Measurements from ENCODE around the gene FAM9C. TPM values are rescaled to one million over a fixed set of nuclear protein-coding genes. Genes with fewer than 3 reads are reported as not detected.

FAM9C gene
- total and polyA plus RNA-seq, 9 of the 15 experiments (the other 6 are each of a cell fraction or from before 2014, with no cell fraction given), result not detected

DNA sequence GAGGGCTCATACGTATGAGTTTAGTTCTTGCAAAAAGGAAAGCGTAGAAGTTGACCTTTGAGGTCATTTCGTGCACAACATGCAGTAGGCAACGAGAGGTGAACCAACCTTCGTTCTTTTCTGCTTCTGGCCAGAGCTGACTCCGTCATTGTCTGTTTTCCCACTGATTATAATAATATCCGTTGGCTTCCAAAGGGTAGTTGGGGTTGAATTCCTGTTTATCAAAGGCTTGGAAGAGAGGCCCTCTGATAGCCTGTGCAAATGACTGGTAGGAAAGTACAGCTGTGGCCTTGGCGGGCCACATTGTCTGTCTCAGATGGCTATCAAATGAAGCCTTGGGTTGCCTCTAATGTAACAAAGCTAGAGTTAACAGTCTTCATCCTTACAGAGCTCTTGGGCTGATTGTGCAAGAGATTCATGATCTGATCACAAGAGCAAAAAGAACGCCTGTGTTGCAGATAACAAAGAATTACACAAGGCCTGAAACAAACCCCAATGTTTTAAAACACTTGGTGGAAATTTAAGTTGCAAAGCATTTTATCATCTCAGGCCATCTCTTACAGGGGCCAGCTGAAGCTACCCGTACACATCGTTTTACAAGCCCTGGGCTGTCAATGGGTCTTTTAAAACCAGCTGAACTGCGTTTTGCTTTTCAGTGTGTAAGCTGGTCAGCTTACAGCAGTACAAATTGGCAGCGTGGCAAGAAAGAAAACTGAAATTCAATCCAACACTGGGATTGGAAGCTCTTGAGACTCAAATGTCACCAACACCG lies 46.1 kb upstream of the FAM9C start (continued):
- TF ChIP-seq, protein P1, sequence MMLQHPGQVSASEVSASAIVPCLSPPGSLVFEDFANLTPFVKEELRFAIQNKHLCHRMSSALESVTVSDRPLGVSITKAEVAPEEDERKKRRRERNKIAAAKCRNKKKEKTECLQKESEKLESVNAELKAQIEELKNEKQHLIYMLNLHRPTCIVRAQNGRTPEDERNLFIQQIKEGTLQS (IDR thresholded peaks at IDR 0.05), result peak; percentile 24; the same call in 1 of the 2 replicates
- TF ChIP-seq, protein P1 (CRISPR knock-in tag; conservative IDR thresholded peaks at IDR 0.05), result no peak
- TF ChIP-seq TFAP4 (CRISPR knock-in tag; IDR thresholded peaks at IDR 0.05; ENCODE audit: borderline replicate concordance), result peak; percentile 26; the same call in 1 of the 2 replicates
- no peak for TF ChIP-seq MIER1 (IDR thresholded peaks at IDR 0.05; ENCODE audit: low read depth)
- peak; percentile 62; the same call in 1 of the 2 replicates for TF ChIP-seq IRF9 (tag; IDR thresholded peaks at IDR 0.05)
- peak; percentile 63; the same call in 1 of the 2 replicates for TF ChIP-seq L3MBTL2 (IDR thresholded peaks at IDR 0.05)
- no peak for TF ChIP-seq ZNF444 (CRISPR knock-in tag; IDR thresholded peaks at IDR 0.05)
- 0 out of 2 replicates have a peak, but pooled peaks have one; percentile 16 for TF ChIP-seq NCOR1 (IDR thresholded peaks at IDR 0.05)
- TF ChIP-seq ZNF589 (CRISPR knock-in tag; IDR thresholded peaks at IDR 0.05; ENCODE audit: low read depth), result peak; percentile 76; the same call in 1 of the 2 replicates
- peak; percentile 72; the same call in 1 of the 2 replicates for TF ChIP-seq MGA (IDR thresholded peaks at IDR 0.05)
- TF ChIP-seq TEAD4 (IDR thresholded peaks at IDR 0.05; ENCODE audit: low read length), result peak; percentile 64; the same call in 1 of the 2 replicates
- TF ChIP-seq TEAD4 (CRISPR knock-in tag; IDR thresholded peaks at IDR 0.05; ENCODE audit: borderline replicate concordance), result no peak
- TF ChIP-seq ZZZ3 (IDR thresholded peaks at IDR 0.05), result no peak
